Left forelimb (tissue), 1 donor: ENCODE measurements around the gene TMA7B.

Source experiments
- DNase-seq: peaks from one replicate; pipeline ENCODE4 v3.0.0-alpha.2; 2018; ENCODE audit warnings: low spot score

TMA7B gene

DNA sequence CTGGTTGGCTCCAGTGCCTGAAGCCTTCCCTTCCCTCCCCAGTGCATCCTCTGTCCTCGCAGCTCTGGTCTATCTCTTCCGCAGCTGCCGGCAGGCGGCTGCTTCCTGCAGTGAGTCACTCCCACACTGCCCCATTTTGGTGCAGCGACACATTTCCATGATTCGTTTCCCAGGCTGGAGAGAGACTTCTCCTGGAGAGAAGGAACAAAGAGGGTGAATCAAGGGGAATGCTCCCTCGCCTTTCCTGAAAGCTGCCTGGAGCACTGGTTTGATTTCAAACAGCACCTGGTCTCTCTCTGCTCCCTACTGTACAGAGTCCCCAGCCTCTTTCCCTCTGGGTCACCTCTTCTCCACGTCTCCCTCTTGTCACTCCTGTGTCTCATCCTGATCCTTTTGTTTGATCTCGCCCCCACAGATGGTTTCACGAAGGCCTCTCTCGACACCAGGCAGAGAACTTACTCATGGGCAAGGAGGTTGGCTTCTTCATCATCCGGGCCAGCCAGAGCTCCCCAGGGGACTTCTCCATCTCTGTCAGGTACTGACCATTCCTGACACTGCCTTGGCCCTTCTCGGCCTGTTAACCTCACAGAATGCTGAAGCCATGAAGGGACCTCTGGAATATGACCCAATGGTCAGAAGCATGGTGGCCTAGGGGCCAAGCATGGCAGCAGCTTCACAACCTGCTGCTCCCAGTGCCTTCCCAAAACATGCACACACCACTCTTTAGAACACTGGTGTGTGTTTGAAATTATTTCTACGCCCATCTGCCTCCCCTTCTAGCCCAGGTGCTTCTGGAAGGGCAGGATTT lies at the start of gene TMA7B:
Gene TMA7B (plus strand): TSS at position 758 of the 808 bp plus-strand sequence. CDS start 3,978 bp downstream, outside the sequence.
- no peak for DNase-seq

DNA sequence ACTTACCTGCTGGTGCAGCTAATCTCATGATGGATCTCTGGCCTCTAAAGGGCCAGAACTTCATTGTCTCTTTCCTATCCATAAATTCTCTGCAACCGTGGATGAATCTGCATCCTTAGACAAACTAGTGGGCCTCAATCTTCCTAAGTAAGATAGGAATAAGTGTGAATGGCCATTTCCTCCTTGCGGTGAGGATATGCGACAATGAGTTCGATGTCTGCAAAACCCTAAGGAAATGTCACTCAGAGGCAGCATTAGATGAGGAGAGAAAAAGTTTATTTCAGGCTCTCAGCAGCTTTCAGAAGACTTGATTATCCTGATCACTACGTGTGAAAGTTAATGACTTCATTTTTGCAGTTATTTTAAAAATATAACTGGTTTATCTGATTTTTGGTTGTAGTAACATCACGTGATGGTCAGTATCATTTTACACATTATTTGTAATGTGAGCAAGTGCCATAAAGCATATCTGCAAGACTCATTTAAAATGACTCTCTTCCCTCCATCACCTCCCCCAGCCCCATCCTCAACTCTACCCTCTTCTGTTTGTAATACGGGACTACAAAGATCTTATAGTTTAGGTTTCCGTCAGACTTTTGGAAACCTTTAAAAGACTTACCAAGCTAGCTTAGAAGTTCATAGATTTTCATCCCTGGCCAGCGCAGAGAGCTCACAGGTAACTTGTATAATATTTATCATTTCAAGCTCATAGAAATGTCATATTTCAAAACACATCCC lies 49.2 kb upstream of the TMA7B start:
- no peak for DNase-seq

DNA sequence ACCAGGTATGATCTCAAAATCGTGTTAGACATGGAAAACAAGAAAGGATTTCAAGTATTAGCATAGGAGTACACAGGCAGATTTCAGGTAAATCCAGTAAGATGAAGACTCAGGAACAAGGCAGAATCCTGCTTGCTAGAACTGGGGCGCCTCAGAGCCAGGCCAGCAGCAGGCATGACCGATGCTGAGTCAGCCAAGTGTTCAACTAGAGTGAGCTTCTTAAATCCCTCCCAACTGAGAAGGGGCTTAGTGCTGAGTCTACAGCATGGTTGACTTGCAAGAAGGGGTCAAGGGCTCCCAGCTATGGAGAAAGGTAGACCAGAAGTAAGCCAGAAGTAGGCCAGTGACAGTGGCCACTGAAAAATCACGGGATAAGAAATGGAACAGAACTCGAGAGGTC lies 46.9 kb upstream of the TMA7B start:
- DNase-seq = no peak

DNA sequence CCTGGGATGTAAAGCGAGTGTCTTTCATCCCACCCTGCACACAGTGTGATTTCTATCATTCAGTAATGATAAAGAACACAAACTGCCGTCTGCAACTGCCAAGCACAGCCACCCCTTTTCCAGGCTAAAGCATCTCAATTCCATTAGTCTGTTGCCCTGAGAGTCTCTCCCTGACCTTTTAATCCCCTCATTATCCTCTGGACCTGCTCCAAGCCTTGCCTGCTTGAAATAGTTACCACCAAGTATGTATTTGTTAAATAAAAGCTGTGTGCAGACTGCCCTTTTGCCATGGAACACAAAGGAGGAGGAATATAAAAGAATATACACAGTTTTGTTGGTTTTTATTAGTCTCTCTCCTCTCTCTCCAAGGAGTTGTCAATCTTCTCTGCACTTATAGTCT lies 46.3 kb upstream of the TMA7B start:
- DNase-seq = no peak

DNA sequence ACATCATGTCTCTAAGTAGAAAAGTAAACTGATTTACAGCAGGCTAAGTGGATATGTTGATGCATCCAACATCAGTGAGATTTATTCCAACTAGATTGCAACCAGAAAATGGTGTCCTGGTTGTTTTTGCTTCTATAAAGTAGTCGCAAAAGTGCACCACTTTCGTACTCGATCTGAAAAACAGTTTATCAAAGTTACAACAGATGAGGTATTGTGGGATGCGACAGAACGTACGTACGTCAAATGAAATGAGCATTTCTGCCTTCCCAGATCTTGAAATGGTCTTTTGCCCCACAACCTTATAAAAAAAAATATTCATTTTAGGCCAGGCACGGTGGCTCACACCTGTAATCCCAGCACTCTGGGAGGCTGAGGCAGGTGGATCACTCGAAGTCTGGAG lies 45.6 kb upstream of the TMA7B start:
- no peak for DNase-seq

DNA sequence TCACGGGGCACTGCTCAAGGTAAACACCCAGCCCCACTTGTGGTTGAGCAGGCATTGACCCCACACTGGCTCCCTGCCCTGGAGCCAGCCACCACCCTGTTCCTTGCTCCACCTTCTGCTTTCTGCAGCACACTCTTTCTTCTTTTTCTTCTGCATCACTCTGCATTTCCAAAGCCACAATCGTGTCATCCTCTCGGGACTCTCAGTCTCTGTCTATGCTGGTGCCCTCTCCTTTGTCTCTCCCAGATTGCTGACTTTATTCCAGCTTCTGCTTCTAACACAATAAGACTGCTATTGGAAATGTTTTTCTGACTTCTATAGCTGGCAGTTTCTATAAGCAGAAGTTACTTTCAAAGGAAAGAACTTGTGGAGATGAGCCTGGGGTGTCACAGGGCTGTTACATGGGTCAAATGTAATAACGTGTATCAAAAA lies 44.9 kb upstream of the TMA7B start:
- no peak for DNase-seq

DNA sequence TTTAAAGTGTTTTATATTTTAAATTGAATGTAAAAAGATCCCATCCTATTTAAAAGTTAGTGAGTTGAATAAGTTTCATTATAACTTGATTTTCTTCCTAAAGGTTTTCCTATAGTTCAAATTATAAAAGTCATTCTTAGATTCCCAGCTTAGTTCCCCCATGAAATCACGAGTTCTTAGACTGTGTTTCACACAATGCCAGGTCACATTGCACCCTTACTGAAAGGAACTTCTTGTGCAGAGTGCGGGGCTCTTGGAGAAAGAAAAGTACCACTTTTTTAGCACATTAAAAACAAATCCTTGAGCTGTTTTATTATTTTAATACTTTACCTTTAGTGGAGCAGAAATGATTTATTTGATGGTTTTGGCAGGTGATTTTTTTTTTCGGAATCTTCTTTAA lies 43.7 kb upstream of the TMA7B start:
- no peak for DNase-seq

DNA sequence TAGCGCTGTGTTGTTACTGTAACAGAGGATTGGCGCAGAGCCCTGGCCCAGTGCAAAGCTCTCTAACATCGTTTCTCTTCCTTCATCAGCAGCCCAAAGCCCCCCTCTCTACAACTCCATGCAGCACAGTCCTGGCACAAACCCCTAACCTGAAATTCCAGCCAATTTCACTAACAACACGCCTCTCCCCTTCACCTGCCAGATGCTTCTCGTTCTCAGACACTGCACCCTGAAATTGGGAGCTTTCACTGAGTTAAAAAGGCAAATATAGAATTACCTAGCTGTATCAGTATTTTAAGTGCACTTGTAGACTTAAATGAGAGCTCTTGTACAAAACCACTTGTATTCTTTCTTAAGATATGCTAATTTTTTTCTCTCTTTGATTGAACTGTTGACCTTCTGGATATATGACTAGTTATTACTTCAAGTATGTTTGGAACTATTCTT lies 43.0 kb upstream of the TMA7B start:
- no peak for DNase-seq

DNA sequence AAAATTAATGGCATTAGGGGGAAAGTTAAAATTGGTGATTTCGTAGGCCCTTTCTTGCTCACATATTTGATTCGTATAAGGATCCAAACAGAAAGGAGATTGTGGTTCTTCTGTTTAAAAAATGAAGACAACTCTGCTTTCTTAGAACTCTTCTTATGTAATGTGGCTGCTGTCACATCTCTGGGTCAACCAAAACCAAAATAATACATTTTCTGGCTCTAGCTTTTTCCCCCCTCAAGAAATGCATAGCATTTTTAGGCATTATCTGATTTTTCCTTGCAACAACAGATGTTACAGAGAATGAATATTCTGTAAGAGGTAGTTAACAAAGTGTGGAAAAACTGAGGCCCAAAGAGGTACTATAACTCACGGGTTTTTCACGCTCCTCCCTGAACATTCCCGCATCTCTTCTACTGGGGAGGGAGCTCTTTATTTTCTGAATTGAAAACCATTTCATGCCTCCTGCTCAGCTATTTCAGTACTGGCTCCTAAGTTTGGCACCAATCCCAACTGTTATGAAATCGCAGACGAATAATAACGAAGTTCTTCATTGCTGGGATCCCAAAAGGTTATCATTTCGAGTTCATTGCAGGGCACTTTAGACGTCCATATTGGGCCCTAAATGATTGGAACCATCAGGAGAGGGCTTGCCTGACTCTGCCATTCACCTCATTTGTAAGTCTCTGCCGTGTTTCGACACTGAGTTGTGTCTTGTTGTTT lies 42.3 kb upstream of the TMA7B start:
- DNase-seq = no peak

DNA sequence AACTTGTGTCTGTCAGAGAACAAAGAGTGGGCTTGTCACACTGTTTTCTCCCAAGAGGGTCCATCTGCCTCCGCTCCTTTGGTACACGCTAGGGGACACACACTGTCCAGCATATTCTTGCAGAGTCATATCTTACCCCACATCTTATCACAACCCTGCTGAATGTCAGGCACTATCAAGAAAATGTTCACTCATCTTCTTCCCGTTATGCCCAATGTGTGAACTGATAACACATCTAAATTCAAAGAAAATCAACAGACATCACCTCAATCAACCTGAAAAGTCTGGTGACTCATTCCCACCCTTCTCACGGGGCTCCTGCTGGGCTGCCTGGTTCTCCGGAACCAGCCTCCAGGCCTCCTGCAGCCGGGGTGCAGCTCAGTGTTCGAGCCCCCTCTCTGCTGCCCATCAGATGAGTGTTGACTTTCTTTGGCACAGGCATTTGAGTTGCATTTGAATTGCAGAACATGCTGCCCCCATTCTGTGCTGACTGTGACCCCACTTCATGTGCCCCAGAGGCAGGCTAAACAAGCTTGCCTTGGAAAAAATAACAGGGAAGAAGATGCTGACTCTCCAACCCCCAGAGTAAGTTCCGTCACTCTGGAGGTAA lies 40.0 kb upstream of the TMA7B start:
- DNase-seq = no peak

DNA sequence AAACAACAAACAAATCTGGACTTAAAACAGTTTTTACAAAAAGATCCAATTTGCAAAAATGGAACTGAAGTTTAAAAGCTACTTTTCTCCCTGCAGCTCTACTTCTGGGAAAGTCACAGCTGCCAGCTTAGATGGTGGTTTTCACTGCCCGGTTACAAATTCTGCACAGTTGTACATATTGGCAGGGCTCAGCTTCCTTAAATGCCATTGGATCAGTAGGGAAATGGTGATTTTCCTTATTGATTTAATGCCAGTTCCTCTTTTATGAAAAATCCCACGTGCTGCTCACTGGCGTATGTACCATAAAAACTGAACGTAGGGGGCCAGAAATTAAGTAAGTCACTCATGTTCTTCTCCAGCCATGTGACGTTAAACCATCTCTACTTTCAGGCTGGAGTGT lies 36.5 kb upstream of the TMA7B start:
- no peak for DNase-seq

DNA sequence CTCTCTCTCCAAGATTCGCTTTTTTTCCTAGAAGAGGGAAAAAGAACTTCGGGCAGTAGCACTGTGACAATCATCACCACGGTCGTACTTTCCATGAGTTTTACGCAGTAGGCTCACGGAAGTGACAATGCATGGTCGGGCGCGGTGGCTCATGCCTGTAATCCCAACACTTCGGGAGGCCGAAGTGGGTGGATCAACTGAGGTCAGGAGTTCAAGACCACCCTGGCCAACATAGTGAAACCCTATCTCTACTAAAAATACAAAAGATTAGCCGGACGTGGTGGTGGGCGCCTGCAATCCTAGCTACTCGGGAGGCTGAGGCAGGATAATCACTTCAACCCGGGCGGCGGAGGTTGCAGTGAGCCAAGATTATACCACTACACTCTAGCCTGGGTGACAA lies 35.9 kb upstream of the TMA7B start:
- DNase-seq = no peak

DNA sequence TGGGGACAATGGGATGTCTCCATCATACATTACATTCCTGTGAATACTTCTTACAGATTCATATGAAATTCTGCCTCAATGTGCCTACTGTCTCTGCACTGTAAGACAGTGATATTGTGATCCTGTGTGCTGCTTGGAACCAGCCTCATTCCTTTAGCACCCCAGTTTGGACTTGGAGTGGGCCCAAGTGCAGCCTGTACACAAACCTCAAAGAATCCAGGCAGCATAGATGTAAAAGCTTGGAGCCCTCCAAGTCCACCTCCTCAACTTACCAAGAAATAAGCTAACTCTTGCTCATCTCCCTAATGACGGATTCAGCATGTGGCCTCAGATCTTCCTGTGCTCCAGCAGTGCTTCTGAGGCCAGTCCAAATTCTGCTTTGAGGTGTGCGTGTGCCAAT lies 34.9 kb upstream of the TMA7B start:
- DNase-seq = no peak

DNA sequence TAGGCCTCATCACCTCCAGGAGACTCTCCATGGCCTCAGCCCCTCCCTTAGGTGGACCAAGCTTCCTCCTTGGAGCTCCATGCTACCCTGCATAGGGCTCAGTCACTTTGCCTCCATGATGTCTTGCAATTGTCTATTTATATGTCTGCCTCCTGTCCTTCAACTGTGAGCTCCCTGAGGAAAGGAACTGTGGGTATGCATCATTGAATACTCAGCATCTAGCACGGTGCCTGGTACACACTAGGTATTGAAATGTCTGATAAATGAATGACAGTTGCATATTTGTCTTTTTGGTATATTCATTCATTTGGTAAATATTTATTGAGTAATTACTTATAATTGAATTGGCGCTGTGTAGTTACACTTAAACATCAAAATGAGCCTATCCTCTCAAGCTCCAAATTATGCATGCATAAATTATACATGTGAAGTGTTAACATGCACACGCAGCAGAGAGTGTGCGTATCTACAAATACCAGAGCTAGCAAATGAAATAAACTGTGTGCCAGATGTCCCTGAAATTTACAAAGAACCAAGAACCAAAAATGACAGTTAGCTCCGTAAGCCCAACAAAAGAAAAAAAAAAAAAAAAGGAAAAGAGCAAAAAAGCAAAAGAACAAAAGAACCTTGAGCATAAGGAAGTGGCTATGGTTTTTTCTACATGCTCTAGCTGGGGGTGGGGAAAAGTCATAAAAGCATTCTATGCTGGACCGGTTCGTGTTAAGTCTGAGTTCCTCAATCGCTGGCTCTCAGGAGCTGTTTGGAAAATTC lies 34.1 kb upstream of the TMA7B start:
- DNase-seq = no peak

DNA sequence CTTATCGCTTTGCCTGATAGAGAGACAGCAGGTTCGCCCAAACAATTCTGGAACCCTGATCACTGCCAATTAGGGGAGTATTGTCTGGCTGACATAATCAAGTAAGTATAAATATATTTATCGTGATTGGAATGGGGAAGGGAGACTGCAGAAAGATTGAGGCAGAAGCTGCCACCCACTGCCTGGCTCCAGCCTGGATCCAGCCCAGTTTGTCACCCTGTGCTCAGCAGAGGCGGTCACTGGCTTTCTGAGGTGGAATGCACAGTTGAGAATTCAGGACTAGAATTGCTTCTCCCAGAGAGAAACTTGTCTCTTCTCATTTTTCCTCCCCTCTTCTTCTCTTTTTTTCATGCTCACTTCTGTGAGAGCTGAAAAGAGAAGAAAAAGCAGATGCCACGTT lies 33.4 kb upstream of the TMA7B start:
- no peak for DNase-seq

DNA sequence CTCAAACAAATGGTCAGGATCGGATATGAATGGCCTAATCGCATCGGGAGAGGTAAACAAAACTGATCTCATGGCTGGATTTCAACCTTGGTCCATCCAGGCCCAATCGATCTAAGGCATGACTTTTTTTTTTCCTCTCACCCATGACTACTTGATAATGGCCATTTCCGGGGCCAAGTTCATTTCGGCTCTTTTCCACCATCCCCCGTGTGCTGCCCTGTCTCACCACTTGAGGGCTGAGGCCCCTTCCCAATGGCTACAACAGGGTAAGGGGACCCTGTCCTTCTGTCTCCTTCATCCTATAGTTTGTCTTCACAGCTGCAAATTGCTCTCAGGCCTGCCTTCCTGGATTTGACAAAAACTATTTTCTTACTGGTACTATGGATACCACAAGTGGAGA lies 32.7 kb upstream of the TMA7B start:
- no peak for DNase-seq

DNA sequence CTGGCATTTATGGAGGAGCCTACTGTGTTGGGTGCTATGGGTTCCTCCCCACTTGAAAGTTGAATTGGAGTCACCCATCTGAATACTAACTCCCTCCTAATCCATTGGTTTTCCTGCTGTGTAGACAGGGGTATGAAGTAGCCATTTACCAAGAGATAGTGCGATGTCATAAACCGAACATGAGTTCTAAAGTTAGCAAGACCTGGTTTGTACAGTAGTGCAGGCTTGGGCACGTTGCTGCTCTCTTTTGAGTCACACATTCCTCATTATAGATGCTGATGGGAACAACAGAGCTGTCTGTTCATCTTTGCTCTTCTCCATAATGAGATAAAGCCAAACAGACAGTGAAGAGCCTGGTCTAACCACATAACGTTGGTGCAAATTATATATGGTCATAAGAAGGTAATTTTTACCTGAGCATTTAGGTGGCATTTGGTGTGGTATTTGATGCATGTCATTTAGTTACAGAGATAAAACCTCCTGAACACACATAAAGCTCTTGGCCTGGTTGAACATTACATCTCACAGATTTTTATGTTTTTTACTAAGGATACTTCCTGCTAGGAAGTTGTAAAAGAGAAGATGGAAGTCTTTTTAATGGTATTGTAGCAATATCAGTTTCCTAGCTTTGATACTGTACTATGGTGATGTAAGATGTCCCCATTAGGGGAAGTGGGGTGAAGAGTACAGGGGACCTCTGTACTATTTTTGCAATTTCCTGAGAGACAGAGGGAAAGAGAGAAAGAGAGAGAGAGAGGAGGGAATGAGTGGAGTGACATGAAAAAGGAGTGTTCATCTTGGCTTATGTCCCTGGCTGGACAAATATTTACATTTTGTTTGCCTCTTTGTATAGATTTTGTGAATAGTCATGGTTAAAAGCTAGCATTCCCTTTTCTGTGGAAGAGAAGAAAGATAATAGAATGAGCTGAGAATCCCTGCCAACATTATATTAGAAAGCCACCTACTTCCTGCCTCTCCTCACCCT lies 31.4 kb upstream of the TMA7B start:
- no peak for DNase-seq

DNA sequence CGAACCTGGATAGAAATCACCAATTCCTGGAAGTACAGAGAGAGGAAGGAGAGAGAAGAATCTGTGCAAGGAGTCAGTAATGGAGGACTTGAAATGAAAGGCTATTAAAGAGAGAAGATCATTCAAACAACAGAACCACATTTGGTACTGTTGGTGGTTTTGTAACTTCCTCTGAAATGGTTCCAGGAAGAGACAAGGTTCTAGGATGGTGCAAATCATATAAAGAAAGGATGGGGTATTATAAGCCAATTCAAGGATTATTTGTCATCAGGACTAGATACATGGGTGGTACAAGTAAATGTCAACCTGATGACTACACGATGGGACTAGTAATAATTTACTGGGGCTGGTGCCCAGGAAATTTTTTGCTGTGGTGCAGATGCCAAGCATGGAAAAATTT lies 28.9 kb upstream of the TMA7B start:
- no peak for DNase-seq

DNA sequence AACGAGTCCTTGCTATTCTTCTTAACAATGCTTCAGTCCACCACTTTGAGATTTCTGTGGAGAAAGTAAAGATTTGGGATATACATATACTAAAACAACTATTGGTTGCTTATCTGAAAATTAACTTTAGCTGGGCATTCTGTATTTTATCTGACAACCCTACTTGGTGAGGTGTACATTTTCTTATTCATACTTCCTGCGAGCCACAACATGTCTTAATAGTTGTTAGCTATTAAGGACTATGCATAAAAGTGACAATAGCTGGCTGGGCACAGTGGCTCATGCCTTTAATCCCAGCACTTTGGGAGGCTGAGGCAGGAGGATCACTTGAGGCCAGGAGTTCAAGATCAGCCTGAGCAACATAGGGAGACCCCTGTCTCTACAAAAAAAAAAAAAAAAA lies 28.0 kb upstream of the TMA7B start:
- no peak for DNase-seq

DNA sequence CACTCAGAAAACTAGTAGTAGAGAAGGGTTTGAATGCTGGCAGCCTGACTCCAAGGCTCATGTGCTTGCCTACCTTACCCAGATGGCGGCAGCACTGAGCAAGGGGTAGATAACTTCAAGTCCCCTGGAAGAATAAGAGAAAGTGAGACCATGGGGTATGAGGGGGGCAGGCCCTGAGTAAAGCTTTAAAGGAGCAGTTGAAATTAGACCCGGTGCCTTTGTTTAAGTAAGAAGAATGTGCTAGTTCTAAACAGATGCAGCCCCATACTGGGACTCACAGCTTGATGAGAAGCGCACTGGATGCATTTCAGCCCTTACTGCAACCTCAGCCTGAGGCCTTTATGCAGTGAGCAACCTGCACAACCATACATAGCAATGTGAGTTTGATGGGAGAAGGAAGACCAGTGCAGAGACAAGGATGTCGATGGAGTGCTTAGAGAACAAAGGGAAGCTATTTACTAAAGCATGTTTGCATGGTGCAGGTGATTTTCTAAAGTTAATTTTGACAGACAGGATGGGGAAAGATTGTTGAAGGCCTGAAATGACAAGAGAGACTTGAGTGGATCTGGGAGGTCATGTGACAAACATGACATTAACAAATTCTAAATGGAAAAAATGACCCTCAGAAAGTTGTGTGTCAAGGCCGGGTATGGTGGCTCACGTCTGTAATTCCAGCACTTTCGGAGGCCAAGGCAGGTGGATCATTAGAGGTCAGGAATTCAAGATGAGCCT lies 27.1 kb upstream of the TMA7B start:
- DNase-seq = no peak
